Stimulated activated CD4-positive, alpha-beta T cell treated with anti-CD3 and anti-CD28 coated beads, TNF-alpha, amount 100 ng/mL, for 4 hours (primary cell): ENCODE results near the gene CNKSR2.

Experiments used
- DNase-seq, 3 experiments: peaks; one replicate each; pipeline ENCODE4 v3.0.0-alpha.2; 2020; ENCODE audit warnings: low read depth in 3 of 3

The CNKSR2 gene

DNA sequence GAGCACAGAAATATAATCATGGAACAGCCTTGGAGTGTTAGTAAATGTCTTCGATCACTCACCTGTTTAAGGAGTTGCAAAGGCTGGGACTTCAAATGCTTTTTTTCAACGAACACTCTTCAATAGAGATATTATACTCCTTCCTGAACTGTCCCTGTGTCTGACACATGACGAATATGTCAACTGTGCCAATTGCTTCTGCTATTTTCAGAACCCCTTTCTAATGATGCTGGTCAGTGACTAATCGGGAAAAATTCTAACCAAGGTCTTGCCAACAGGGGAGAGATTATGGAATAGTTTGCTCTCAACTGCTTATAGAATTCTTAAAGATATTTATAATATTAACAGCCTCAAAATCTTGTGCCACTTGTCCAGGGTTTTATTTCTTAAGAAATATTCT is 292.5 kb downstream of the CNKSR2 start:
- no peak for DNase-seq

- DNase-seq, result no peak
Measured at GRCh38 chrX:21674430-21675186, 300.4 kb downstream of the CNKSR2 start.

DNA sequence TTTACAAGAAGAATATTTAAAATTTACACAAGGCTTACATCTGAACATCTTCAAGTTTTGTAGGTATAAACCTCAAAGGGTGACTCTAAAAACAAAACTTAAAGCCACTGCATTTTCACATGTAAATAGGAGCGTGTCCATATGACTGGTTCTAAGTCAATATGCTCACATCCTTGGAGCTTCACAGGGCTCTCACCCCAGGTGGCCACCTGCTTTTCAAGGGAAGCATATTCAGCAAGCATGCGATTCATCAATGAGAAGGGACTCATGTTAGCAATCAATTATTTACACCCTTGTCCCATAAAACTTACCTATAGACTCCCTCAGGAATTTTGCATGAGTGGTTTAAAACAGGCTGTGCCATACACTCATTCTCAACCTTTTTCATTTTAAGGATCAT is 301.7 kb downstream of the CNKSR2 start:
- no peak for DNase-seq

DNA sequence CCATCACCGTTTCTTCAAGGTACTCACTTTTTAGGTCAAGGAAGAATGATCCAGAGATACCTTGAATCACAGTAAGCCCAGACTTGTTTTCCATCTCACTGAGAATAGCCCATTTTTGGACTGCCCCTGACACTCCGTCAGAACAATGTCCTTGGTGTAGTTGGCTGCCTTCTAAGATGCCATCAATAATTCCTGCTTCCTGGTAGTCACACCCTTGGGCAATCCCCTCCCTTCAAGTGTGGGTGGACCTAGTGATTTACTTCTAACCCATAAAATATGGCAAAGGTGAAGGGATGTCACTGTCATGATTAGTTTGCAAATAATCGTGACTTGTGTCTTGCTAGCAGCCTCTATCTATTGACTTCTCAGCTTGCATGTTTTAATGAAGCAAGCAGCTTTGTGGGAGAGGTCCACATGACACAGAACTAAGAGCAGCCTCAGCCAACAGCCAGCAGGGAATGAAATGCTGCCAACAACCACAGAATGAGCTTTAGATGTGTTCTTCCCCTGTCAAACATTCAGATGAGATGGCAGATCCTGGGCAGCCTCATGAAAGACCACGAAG is 303.9 kb downstream of the CNKSR2 start:
- DNase-seq, result no peak

- DNase-seq, result no peak
Measured at GRCh38 chrX:21683941-21684340, 309.7 kb downstream of the CNKSR2 start.

DNA sequence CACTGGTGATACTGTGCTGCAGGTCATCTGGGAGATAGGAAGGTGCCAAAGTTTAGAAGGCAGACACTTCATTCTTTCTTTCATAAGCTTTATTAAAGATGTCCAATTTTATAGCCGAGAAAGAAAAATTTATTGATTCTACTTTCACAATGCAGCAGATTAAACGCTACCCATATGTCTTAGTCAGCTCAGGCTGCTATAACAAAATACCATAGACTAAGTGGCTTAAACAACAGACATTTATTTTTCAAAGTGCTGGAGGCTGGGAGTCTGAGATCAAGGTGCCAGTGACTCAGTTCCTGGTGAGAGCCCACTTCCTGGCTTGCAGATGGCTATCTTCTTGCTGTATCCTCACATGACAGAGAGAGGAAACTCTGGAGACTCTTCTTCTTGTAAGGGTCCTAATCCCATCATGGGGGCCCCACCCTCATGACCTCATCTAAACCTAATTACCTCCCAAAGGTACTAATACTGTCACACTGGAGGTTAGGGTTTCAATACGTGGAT is 317.3 kb downstream of the CNKSR2 start:
- no peak for DNase-seq

DNA sequence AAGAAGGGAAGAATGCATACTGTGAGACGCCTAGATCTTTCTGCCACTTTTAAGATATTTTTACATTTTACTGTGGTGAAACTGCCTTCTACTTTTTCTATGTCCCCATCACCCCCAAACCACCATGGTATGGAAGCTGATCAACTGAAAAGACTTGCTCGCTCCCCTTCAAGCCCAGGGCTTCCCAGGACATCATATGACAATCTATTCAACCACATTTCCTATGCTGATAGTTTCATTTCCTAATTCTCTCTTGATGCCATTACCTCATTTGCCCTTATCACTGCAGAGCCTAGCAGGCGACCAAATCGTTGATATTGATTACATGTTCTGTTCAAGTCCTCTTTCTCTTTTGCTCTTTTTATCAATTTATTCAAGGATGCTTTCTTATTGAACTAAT is 324.1 kb downstream of the CNKSR2 start:
- DNase-seq, result no peak

- DNase-seq, result no peak
Measured at GRCh38 chrX:21699136-21699535, 324.9 kb downstream of the CNKSR2 start.

DNA sequence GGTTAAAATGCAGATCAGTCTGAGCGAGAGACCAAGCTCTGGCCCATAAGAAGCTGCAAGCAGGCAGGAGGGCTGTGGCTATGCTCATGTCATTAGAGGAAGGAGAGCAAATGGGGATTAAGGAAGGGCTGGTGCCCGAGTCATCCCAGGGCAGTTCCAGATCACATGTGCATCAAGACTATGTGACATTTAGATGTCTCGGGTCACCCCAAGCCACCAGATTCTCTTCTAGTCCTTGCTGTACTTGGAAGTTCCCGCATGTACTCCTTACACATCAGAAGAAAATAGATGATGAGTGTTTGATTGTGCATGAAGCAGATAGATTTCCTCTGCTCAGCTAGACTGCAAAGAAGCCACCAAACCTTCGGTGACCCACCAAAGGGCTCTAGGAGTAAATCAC is 326.1 kb downstream of the CNKSR2 start:
- no peak for DNase-seq

DNA sequence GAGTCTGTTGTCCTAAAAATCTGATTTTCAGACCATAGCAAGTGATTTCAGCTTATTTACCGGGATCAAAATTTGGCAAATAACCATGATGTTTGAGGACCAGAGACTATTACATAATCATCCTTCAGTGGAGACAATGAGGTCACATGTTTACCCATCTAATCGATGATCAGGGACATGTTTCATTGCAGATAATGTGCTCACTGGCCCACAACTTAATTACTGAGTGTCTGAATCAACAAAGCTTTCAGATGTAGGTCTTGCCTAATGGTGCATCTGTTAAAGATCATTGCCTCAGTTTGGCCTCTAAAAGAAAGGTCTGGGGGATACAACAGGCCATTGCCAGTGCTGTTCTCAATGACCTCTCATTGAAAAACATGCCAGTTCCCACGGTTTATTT is 326.7 kb downstream of the CNKSR2 start:
- no peak for DNase-seq

GRCh38 chrX:21702725-21703124 is 328.5 kb downstream of the CNKSR2 start:
- DNase-seq, result no peak
